Measurements from ENCODE around the gene SLC6A11. TPM values are rescaled to one million over a fixed set of nuclear protein-coding genes. Genes with fewer than 3 reads are reported as not detected.

SLC6A11 gene
- total RNA-seq, 1 donor from 2014 or later, result 3.2 TPM

GRCh38 chr3:10817506-10817905 is 1.5 kb downstream of the SLC6A11 start:
- no peaks in the 10 kb centered on the region for H3K27me3 ChIP-seq (ENCODE audit: control insufficient read depth, insufficient read depth, low read length)
- no peak overlapping the region for H3K4me3 ChIP-seq (ENCODE audit: low read depth, low read length)
- H3K36me3 ChIP-seq (ENCODE audit: control insufficient read depth, insufficient read depth, low read length), result peaks cover 6% of the 10 kb centered on the region
- DNase-seq (ENCODE audit: low read depth) (no peak), FAIRE-seq (no peak)
- no peak for TF ChIP-seq CTCF (IDR thresholded peaks at IDR 0.05; ENCODE audit: insufficient read depth, low read length, severe bottlenecking)

- Histone ChIP-seq H3K27me3 (ENCODE audit: control insufficient read depth, insufficient read depth, low read length) (no peaks in the 10 kb centered on the region), H3K4me3 (ENCODE audit: low read depth, low read length) (no peak overlapping the region), H3K36me3 (ENCODE audit: control insufficient read depth, insufficient read depth, low read length) (peaks cover 6% of the 10 kb centered on the region)
- DNase-seq (ENCODE audit: low read depth) (no peak), FAIRE-seq (no peak)
- no peak for TF ChIP-seq CTCF (IDR thresholded peaks at IDR 0.05; ENCODE audit: insufficient read depth, low read length, severe bottlenecking)
Observed at GRCh38 chr3:10822055-10822454, 6.0 kb downstream of the SLC6A11 start.

- FAIRE-seq (no peak), DNase-seq (ENCODE audit: low read depth) (no peak)
- TF ChIP-seq CTCF (IDR thresholded peaks at IDR 0.05; ENCODE audit: insufficient read depth, low read length, severe bottlenecking), result no peak
- Histone ChIP-seq H3K4me3 (ENCODE audit: low read depth, low read length) (no peak overlapping the region), H3K36me3 (ENCODE audit: control insufficient read depth, insufficient read depth, low read length) (peaks cover 6% of the 10 kb centered on the region), H3K27me3 (ENCODE audit: control insufficient read depth, insufficient read depth, low read length) (no peaks in the 10 kb centered on the region)
Observed at GRCh38 chr3:10822708-10823515, 6.9 kb downstream of the SLC6A11 start.

GRCh38 chr3:10823516-10823818 is 7.4 kb downstream of the SLC6A11 start:
- FAIRE-seq, result no peak
- DNase-seq (ENCODE audit: low read depth), result no peak
- peaks cover 6% of the 10 kb centered on the region for H3K36me3 ChIP-seq (ENCODE audit: control insufficient read depth, insufficient read depth, low read length)
- no peak overlapping the region for H3K4me3 ChIP-seq (ENCODE audit: low read depth, low read length)
- no peaks in the 10 kb centered on the region for H3K27me3 ChIP-seq (ENCODE audit: control insufficient read depth, insufficient read depth, low read length)
- TF ChIP-seq CTCF (IDR thresholded peaks at IDR 0.05; ENCODE audit: insufficient read depth, low read length, severe bottlenecking), result no peak

GRCh38 chr3:10824468-10824867 is 8.4 kb downstream of the SLC6A11 start:
- DNase-seq (ENCODE audit: low read depth) (no peak), FAIRE-seq (no peak)
- H3K27me3 ChIP-seq (ENCODE audit: control insufficient read depth, insufficient read depth, low read length), result no peaks in the 10 kb centered on the region
- no peak overlapping the region for H3K4me3 ChIP-seq (ENCODE audit: low read depth, low read length)
- H3K36me3 ChIP-seq (ENCODE audit: control insufficient read depth, insufficient read depth, low read length), result peaks cover 6% of the 10 kb centered on the region
- TF ChIP-seq CTCF (IDR thresholded peaks at IDR 0.05; ENCODE audit: insufficient read depth, low read length, severe bottlenecking), result no peak
